ENCODE data around the gene ZNF516.
A peak's percentile ranks its signal among the peaks of the same experiment; 100 is the strongest.

Gene ZNF516

GRCh38 chr18:76496194-76496890 is 1.3 kb upstream of the ZNF516 start:
- H3K27me3 ChIP-seq (replicated peaks), result no peaks in the 10 kb centered on the region
- TF ChIP-seq, protein P1, sequence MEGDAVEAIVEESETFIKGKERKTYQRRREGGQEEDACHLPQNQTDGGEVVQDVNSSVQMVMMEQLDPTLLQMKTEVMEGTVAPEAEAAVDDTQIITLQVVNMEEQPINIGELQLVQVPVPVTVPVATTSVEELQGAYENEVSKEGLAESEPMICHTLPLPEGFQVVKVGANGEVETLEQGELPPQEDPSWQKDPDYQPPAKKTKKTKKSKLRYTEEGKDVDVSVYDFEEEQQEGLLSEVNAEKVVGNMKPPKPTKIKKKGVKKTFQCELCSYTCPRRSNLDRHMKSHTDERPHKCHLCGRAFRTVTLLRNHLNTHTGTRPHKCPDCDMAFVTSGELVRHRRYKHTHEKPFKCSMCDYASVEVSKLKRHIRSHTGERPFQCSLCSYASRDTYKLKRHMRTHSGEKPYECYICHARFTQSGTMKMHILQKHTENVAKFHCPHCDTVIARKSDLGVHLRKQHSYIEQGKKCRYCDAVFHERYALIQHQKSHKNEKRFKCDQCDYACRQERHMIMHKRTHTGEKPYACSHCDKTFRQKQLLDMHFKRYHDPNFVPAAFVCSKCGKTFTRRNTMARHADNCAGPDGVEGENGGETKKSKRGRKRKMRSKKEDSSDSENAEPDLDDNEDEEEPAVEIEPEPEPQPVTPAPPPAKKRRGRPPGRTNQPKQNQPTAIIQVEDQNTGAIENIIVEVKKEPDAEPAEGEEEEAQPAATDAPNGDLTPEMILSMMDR (IDR thresholded peaks at IDR 0.05; ENCODE audit: low read depth, low read length, missing control alignments), result no peak
- H3K36me3 ChIP-seq (replicated peaks), result no peaks in the 10 kb centered on the region
- peak; percentile 48 for DNase-seq
- in situ Hi-C loops (cut with HindIII; ENCODE audit: low pct_ligation_motif_present, low sequenced_read_pairs), result no loop called here
- H3K4me3 ChIP-seq (ENCODE audit: low read depth, low read length), result peak overlapping the region; percentile 69
- no peak overlapping the region for H3K27ac ChIP-seq

GRCh38 chr18:76495435-76496193 is 572 bp upstream of the ZNF516 start:
- TF ChIP-seq, protein P1 (IDR thresholded peaks at IDR 0.05; ENCODE audit: low read depth, low read length, missing control alignments), result no peak
- peak; percentile 40 for DNase-seq
- H3K27me3 ChIP-seq (replicated peaks), result no peaks in the 10 kb centered on the region
- in situ Hi-C loops (cut with HindIII; ENCODE audit: low pct_ligation_motif_present, low sequenced_read_pairs), result no loop called here
- H3K4me3 ChIP-seq (ENCODE audit: low read depth, low read length), result peak overlapping the region; percentile 69
- no peaks in the 10 kb centered on the region for H3K36me3 ChIP-seq (replicated peaks)
- H3K27ac ChIP-seq, result no peak overlapping the region

- no peak for DNase-seq
- no peaks in the 10 kb centered on the region for H3K27me3 ChIP-seq (replicated peaks)
- H3K36me3 ChIP-seq (replicated peaks), result no peaks in the 10 kb centered on the region
- TF ChIP-seq, protein P1 (IDR thresholded peaks at IDR 0.05; ENCODE audit: low read depth, low read length, missing control alignments), result no peak
- peak overlapping the region; percentile 79 for H3K4me3 ChIP-seq (ENCODE audit: low read depth, low read length)
- H3K27ac ChIP-seq, result peak overlapping the region; percentile 49
- in situ Hi-C loops (cut with HindIII; ENCODE audit: low pct_ligation_motif_present, low sequenced_read_pairs), result no loop called here
Observed at GRCh38 chr18:76494231-76495005, 624 bp downstream of the ZNF516 start.

GRCh38 chr18:76493213-76494161 is 1.6 kb downstream of the ZNF516 start:
- Histone ChIP-seq H3K27ac (peak overlapping the region; percentile 49), H3K36me3 (replicated peaks) (no peaks in the 10 kb centered on the region), H3K27me3 (replicated peaks) (no peaks in the 10 kb centered on the region), H3K4me3 (ENCODE audit: low read depth, low read length) (peak overlapping the region; percentile 79)
- in situ Hi-C loops (cut with HindIII; ENCODE audit: low pct_ligation_motif_present, low sequenced_read_pairs), result no loop called here
- peak; percentile 40 for DNase-seq
- TF ChIP-seq, protein P1 (IDR thresholded peaks at IDR 0.05; ENCODE audit: low read depth, low read length, missing control alignments), result no peak

DNA sequence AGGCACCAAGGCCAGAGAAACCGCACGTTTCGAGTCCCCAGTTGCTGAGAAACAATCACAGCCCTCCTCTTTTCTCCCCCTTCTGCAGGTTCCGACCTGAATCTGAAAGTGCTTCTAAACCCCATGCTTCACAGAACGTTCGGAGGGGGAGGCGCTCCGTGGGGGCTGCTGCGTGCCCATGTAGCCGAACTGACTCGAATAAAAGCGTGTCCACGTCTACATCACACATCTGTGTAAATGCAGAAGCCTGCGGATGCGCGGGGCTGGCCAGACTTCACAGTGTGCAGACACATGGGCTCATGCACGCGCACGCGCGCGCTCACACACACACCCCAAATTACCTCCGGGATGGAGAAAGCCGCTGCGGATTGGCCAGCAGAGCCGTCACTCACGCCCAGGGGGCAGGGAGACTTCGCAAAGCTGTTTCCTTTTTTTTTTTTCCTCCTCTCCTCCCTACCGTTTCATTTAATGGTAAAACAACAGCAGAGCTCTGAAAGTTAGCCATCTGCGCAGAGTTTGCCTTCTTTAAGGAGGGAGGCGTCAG is 2.3 kb downstream of the ZNF516 start:
- TF ChIP-seq, protein P1 (IDR thresholded peaks at IDR 0.05; ENCODE audit: low read depth, low read length, missing control alignments), result no peak
- H3K27ac ChIP-seq, result peak overlapping the region; percentile 49
- in situ Hi-C loops (cut with HindIII; ENCODE audit: low pct_ligation_motif_present, low sequenced_read_pairs), result no loop called here
- peak; percentile 99 for DNase-seq
- H3K27me3 ChIP-seq (replicated peaks), result no peaks in the 10 kb centered on the region
- H3K36me3 ChIP-seq (replicated peaks), result no peaks in the 10 kb centered on the region
- peak overlapping the region; percentile 79 for H3K4me3 ChIP-seq (ENCODE audit: low read depth, low read length)
